Nucleus accumbens (tissue), 56 donors: Measurements from ENCODE around the gene PRDM16.
"Not testable (repeated sequence)": the region's sequence is repeated elsewhere in the genome, so short reads cannot be mapped to it uniquely, and the experiment has no call there.

Source experiments
- DNase-seq, 56 donors: peaks; one replicate each; lab custom pipeline; 2025; lab: John Stamatoyannopoulos, UW

The PRDM16 gene

DNA sequence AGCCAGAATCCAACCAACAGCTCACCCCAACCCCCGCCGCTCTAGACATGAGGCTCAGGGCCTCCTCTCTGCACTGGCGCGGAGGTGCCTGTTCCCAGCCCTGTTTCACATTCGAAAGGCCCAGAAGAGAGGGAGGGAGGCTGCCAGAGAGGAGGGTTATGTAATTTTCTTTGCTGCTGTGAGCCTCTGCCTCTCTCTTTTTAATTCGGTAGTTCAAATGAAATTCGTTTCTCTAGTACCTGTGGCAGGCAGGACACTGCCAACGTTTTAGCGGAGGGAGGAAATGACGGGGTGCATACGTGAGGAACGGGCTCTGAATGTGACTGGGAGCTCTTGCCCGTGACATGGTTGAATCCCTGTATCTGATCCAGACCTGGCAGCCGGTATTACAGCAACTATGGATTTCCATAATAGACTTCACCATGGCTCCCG is 9.4 kb downstream of the PRDM16 start:
- DNase-seq = peak in 33 of 56 donors; percentile 16 to 76 (median 36)

DNA sequence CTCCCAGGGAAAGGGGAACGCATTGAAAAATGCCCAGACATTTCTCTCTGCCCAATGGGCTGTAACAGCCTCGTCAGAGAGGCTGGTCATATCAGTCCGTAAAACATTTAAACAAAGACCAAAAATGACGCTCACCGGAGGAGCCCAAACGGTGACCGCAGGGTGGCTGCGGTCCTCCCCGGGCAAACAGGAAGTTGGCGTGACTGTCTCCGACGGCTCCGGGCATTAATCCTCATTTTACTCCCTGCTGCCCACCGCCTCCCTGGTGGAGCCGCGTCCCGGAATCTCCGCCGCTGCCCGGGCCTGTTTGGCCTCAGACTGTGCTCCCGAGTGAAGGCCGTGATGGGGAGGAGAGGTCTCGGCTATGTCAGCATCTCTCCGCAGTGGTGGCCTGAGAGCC is 9.9 kb downstream of the PRDM16 start:
- no peak for DNase-seq

DNA sequence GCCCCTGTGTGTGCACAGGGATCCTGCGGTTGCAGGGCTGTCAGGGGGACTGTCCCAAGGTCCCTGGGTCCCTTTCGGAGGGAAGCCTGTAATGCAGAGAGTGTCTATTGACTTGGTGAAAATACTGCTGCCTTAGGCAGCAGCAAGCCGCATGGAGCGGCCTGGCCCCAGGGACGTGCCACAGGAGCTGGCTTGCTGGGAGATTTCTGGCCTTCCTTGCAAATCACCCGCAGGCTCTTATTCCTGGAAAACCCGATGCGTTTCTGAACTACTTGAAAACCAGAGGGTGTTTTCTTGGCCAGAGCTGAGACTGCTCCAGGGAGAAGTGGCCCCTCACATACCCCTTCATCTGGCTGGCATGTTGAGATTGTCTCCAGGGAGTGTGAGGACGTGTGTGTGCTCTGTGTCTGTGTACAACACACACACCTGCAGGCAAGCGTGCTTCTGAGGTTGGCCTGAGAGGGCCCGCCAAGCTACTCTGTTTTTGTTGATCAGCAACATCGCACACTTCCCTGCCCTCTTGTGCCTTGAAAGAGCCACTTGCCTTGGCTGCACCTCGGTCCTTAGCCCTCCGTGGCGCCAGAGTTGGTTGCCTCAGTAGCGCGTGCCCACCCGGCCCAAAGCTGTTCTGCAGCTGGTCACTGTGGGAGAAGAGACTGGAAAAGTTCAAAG is 10.5 kb downstream of the PRDM16 start:
- DNase-seq = peak in 1 of 56 donors; percentile 15

DNA sequence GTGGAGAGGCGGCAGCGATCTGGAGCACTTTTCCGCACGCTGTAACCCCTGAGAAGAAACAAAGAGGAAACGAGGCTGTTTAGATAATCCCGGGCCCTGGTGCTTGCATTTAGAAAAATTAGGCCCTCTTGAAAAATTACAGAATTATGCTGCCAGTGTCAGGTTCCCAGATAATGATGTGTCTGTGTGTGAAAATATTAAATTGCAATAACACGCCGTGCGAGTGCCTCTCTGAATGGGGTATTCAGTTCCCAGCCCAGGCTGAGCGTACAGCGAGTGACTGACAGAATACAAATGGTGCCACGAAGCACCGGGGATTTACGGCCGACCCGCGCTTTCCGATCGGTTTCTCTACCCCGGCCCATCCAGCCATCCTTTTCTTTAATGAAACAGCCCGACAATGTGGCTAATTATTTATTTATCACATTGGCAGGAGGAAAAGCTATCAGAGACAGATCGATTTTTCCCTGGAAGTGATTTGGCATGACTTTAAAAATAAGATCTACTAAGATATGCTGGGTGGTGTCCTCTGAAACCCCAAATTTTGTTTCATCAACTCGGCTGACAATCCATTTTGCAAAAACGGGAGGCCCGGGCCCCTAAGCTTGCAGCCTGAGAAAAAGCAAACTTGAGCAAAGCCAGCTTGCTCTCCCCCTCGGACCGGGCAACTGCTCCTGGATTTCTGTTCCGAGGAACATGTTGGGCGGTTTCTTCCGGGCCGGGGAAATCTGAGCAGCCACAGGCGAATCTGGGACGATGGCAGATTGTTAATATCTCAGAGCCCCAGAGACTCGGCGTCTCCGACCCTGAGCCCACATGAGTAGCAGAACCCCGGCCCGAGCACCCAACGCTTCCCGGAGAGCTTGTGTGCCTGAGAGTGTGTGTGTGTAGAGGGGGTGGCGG is 11.3 kb downstream of the PRDM16 start:
- DNase-seq = peak in 1 of 56 donors; percentile 31

DNA sequence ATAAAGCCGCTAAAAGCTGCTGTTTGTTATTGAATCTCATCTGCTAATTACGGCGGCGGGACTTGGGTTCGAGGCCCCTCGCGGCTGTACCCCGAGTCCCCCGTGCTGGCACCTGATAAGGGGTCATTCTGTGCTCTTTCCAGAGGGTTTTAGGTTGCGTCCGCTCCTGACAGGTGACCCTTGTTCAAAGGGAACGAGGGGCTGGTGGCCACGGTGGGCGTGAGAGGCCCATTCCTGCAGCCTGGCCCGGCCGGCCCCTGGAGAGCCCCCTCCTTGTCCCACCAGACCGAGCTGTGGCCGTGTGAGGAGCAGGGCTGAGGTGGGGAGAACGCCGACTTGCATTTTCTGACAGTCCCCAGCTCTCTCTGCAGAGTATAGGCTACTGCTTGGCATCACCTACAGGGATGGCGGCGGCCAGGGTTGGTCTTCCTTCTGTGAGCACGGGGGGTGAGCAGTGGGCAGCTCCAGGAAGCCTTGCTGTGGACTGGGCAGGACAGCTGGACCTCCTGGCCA is 12.2 kb downstream of the PRDM16 start:
- DNase-seq = no peak

DNA sequence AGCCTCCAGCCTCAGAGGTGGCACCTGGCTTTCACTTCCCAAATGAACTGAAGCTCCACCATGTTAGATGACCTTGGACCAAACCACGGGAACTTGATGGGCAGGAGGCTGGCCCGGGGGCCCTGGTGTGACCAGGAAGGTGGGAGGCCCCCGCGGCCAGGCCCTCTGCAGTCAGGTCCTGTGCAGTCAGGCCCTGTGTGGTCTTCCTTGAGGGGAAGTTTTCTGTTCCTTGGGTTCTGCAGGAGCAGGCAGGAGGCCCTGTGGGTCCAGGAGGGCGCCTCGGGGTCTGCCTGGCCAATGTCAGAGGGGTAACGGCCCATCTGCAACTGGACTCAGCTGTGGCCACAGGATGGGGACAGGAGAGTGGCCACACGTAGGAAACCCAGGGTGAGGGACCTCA is 13.0 kb downstream of the PRDM16 start:
- no peak for DNase-seq

DNA sequence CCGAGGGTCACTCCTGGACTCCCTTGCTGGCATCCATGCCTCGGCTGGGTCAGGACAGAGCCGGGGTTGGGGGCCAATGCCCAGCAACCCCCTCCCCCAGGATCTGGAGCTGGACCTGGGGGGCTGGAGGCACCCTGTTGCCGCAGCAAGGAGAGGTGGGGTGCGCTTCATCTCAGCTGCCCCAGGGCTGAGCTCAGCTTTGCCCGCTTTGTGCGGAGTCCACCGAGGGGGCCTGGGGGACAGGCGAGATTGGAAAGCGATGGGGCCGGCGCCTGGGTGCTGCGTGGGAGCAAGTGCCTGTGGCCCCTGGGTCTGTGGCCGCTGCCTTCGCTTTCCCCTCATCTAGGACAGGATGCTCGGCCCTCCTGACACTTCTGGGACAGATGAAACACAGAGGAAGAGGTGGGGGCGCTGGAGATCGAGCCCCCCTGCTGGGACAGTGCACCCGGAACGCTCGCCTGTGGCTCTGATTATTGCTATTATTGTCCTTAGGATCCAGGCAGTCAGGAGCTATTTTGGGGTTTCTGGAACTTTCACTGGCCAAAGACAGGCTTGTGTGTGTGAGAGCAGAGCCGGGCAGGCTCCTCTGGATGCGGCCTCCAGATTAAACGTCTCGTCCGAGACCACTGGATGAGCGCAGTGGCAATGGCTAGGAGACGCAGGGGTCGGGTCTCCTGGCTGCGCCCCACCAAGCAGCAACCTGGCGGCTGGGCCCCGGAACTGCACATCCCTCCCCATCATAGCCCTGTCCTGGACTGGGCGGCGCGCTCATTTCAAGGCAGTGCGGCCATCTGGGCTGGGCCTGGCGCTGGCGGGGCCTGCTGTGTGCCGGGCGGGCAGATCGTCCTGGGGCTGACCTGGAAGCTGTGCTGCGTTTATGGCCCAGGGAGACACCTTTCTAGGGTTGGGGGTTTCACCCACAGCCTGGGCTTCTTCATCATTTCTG is 13.8 kb downstream of the PRDM16 start:
- no peak for DNase-seq

DNA sequence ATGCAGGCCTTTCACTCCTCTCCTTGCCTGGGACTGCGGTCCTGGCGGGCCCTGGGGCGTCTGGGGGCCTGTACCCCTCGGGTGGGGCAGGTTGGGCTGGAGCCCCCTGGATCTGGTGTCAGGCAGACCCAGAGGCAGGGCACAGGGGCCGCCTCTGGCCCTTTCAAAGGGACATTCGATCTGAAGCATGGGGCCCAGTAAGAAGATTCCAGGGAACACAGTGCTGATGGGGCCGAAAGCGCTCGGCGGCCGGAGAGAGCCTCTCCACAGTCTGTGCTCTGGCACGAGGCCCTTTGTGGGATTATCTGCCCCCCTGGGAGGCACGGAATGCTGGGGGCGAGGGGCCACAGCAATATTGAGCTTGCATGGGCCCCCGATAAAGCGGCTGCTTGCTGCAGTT is 15.2 kb downstream of the PRDM16 start:
- no peak for DNase-seq

DNA sequence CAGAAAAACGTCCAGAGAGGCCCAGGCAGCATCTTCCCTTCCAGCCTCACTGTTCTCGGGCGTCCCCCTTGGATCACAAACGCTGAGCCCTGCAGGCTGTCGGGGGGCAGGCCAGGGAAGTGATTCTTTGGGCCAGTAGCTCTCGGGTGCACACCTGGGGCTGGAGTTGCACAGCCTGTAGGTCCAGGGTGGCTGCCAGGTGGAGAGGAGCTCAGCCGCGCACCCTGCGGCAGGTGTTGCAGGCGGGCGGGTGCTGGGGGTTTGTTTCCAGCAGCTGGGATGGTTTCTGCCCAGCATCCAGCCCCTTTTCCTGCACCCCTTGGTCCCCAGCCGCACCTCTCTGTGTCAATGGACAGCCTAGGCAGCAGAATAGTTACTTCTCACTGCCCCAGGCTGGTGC is 15.7 kb downstream of the PRDM16 start:
- no peak for DNase-seq

DNA sequence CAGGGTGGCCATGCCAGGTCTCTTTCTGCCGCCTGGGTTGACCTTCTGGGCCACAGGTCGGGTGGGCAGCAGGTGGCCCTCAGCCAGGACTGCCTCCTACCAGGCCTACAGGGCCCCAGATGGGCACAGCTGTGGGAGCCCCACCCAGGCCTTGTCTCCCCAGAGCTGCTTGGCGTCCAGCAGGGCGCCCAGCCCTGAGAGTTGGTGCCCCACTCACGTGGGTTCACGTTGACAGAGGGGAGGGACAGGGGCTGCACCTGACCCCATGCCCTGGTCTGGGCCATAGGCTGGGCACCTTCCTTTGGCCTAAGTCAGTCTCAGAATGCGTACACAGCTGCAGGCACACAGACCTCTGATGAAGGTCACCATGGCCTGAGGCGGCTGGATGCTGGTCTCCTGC is 16.7 kb downstream of the PRDM16 start:
- no peak for DNase-seq

DNA sequence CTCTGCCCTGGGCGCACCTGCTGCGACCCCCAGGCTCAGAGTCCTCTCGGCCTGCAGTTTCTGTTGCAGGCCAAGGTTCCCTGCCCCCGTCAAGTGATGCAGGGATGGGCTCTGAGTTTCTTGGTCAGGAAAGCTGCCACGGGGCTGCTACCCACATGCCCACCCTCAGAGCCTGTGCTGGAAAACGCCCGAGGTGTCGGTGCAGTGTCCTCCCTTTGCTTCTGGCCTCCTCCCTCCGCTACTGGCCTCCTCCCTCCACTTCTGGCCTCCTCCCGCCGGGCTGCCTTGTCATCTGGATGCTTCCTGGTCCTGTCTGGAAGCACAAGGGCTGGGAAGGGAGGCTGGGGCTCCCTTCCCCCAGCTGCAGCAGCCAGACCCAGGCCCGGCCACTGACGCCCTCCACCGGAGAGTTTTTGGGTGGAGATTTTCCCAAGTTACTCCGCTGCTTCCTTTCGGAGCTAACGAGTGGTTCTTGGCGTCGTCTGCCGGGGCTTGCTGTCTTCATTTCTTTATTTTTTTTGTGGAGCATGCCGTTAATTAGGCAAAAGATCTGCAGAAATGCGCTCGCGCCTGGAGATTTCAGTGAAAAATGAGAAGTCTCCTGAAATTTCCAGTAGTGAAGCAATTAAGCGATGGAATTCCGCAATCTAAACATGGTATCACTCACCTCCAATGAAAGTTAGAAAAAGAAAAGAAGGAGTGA is 17.4 kb downstream of the PRDM16 start:
- DNase-seq = peak in 4 of 56 donors; percentile 18 to 32 (median 24)

DNA sequence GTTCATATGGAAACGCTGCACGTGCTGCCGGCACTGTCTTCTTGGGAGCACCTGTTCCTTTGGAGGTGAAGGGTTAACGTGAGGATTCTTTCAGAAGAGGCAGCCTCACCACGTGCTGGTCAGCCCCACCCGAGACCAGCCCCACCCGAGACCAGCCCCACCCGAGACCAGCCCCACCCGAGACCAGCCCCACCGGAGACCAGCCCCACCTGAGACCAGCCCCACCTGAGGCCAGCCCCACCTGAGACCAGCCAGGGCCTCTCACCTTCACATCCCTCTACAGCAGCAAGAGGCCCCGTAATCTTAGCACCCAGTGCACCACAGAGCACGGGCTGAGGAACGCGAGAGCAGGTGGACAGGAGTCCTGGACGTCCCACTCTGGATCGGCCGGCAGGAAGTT is 18.0 kb downstream of the PRDM16 start:
- no peak for DNase-seq

DNA sequence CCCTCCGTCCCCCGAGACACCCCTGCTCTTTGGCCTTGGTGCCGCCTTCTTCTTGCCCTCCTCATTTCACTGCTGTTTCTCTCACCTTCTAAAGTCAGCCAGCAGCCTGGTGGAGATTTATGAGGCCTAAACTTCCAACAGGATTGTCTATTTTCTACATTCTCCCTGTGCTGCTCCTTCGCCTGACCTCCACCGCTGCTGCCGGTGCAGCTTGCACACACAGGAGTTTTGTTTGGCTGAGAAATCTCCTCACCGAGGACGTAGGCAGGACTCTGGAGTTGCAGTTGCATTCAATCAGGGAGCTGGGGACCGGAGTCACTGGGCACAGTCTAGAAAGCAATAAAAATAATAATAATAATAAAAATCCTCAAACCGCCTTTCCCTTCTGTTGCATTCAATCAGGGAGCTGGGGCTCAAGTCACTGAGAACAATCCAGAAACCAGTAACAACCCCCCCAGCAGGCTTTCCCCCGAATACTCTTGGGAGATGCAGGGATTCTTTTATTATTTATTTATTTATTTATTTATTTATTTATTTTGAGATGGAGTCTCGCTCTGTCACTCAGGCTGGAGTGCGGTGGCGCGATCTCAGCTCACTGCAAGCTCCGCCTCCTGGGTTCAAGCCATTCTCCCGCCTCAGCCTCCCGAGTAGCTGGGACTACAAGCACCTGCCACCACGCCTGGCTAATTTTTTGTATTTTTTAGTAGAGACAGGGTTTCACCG is 19.1 kb downstream of the PRDM16 start:
- not testable (repeated sequence) for DNase-seq

DNA sequence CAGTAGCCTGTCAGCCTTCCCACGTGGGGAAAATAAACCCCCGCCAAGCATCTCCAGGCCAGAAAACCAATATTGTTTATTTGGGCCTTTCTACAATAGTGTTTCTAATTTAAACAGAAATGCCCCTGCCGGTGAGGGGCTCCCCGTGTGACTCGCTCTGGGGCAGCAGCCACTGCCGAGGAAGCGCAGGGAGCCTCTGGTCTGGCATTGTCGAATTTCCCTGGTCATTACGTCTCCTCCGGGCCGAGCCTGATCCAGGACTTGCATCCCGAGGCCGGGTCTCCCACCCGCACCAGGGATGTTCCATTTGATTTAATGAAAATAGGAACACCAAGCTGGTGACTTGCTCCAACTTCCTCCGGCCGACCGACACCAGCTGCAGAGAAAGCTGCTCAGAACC is 20.5 kb downstream of the PRDM16 start:
- DNase-seq = no peak

DNA sequence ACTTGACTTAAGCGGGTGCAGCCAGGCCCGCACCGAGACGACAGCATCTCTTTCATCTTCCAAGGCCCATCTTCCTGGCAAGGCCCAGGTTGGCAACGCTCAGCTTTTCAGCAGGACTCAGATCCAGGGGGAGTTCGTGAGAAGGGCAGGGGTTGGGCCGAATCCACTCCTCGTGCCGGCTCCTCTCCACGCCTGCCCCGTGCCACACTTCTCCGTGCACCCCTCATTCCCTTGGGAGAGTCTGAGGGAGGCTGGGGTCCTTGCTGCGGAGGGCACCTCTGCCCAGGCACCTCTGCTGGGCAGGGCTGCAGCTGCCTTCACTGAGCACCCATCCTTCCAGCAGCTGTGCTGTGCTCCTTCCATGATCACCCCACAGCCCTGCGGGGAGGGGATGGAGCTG is 22.3 kb downstream of the PRDM16 start:
- DNase-seq = no peak

DNA sequence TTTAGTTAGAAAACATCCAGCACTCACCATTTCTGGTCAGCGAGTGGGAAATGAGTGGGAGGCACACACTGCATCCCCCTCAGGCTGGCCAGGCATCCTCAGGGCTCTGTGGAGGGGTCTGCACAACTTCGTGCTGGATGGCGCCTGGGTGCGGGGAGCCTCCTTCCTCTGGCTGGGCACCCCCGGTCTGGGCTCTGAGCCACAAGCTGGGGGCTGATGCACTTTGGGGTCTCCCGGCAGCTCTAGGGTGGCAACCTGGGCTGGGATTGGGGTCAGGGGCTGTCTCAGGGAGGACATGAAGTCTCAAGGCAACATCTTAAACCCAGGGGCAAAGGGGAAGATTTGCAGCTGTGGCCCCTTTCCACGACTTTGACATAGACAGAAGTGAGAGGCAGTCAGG is 23.5 kb downstream of the PRDM16 start:
- no peak for DNase-seq

DNA sequence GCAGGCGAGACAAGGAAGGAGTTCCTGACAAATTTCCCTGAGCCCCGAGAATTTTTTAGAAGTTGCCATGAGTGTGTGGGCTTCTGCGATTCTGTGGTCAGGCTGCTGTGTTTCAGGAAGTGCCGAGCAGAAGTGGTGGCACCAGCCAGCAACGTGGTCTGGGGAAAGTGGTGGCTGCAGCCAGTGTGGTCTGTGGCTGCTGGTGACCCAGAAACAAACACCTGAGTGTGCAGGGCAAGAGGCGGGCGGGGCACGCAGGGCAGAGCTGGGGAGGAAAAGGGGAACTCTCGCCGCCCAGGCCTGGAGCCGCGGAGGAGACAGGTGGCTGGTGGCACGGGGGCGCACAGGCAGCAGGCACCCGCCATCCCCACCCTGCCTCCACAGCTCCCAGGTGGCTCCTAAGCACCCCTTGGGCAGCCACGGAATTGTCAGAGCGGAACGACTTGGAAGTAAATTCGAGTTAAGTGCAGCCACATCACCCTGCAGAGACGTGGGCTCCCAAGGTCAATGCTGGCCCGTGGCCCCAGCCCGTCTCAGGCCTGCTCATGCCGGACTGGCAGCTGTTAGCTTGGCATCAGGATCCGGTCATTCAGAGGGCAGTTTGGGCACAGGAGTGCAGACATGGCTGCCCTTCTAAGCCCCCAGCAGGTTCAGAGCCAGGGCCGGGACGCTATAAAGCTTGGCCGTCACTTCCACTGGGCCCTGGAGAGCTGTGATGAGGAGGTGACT is 25.1 kb downstream of the PRDM16 start:
- DNase-seq = no peak
